Right kidney (tissue), 1 donor: ENCODE results near the gene C2CD4A.

Experiments used
- DNase-seq: peaks from one replicate; pipeline ENCODE4 v3.0.0-alpha.2; 2016

Gene C2CD4A

DNA sequence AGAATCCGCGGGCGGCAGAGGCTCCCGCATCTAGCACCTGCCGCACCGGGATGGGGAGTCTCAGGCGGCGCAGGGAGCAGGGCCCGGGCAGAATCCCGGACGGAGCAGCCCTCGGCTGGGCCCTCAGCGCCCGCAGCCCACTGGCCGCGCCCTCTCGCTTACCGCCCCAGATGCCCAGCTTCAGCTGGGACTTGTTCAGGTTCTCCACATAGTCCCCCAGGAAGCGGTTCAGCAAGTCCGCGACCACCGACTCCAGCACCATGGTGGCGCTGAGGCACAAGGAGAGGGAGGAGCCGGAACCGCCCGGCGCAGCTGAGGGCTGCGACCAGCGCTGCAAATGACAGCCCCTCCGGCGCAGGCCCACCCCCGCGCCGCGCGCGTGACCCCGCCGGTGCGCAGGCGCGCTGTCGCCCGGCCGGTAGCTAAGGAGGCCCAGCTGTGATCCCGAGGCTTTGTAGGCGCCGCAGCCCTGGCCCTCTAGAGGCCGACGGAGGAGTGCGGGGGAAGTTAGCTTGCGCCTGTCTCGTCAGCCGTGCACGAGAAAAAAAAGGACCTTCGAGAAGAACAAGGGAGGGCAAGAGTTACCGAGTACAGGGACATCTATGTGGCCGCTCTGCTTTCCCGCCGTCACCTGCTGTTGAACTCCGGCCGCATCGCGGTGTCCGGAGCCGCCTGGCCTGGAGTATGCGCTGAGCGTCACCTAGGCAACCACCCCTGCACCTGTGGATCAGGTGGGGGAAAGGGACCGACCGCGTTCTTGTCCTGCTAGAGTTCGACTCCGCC is 6.5 kb upstream of the C2CD4A start, which contains the start of gene VPS13C:
Gene VPS13C (minus strand): TSS at position 335 of the 783 bp plus-strand sequence. CDS start 73 bp downstream, at position 262.
- DNase-seq = peak; percentile 94

DNA sequence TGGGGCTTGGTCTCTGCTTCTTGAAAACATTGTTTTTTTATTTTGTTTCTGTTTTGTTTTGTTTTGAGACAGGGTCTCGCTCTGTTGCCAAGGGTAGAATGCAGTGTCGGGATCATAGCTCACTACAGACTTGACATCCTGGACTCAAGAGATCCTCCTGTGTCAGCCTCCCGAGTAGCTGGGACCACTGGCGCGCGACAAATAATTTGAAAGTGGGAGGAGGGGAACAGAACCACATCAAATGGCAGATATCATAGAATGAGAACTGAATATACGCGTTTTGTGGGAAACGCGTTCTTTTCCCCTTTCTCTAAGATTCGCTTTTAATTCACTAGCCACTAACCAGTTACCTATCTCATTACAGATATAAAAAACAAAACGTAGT is 5.9 kb upstream of the C2CD4A start:
- DNase-seq = peak; percentile 2

DNA sequence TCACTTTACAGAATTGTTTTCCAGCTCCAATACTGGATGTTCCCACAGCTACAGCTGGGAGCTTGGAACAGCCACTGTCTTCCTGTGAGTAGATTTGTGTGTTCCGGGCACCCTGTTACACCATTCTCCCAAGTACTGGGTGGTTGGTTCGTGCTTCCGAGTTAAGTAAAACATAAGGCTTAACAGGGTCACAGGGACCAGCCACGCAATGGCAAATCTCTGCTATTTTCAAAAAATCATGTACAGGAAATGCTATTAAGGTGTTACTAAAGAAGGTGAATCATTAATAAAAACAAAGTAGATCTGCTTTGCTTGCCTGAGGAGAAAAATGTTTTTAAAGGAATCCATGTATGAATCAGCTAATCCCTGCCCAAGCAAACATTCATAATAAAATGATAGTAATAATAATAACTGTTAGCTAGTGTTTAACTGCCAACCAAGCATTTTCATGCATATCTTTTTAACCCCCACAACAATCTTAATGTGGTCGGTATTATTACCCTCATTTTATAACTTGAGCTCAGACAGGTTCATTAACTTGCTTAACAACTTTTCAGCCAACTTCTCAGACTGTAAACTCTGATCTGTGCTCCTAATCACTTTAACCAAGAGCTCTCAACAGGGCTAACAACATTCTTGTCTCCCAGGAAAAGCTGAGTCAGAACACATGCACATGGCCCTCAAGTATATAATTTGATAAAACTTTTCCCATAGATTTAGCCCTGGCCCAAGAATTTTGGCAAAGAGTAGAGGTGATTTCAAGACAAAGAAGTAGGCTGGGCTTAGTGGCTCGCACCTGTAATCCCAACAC is 2.7 kb upstream of the C2CD4A start:
- DNase-seq = peak; percentile 6

DNA sequence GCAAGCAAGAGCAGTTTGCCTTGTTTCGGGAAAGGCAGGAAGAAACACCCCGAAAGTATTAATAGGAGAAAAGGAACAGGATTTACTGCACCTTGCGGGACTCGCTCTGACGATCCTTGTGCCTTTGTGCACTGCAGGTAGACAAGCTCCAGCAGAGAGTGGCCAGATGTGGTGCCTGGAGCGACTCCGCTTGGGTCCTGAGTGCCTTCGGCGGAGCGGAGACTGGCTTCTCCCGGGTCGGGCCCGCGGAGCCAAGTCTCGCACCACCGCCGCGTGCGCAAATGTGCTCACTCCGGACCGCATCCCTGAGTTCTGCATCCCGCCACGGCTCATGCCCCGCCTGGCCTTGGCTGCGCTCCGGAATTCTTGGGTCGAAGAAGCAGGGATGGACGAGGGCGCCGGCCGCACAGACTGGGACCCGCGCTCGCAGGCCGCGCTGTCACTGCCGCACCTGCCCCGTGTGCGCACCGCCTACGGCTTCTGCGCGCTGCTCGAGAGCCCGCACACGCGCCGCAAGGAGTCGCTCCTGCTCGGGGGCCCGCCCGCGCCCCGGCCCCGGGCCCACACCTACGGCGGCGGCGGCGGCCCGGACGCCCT is 769 bp downstream of the C2CD4A start:
- DNase-seq = peak; percentile 63

DNA sequence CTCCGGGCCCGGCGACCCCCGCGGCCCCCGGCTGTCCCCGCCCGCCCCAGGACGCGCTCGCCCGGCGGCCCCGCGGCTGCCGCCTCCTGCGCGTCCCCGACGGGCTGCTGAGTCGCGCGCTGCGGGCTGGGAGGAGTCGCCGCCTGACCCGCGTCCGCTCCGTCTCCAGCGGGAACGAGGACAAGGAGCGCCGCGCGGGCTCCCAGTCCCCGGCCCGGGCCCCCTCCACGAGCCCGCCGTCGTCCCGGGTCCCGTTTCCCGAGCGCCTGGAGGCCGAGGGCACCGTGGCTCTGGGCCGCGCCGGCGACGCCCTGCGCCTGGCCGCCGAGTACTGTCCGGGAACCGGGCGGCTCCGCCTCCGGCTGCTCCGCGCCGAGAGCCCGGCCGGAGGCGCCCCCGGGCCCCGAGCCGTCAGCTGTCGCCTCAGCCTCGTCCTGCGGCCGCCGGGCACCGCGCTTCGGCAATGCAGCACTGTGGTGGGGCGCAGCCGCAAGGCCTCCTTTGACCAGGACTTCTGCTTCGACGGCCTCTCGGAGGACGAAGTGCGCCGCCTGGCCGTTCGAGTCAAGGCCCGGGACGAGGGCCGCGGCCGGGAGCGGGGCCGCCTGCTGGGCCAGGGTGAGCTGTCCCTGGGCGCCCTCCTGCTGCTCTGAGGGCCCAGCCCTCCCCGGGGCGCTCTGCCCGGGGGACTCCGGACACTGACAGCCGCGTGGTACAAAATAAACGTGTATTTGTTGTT is 1.5 kb downstream of the C2CD4A start:
- peak; percentile 71 for DNase-seq

DNA sequence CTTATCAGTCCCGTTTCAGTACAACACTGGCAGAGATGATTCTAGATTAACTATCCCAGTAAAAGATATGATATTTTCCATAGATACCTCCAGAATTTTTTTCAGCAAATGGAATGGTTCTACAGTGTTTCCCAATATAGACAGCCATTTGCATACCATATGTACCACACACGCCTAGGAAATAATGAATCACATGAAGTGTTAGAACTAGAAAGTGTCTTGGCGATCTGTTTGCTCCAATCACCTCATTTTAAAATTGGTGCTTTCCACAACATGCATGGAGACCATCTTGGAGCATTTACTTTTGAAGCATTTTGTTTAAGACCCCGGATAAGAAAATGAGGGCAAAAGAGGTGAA is 2.0 kb downstream of the C2CD4A start:
- no peak for DNase-seq

DNA sequence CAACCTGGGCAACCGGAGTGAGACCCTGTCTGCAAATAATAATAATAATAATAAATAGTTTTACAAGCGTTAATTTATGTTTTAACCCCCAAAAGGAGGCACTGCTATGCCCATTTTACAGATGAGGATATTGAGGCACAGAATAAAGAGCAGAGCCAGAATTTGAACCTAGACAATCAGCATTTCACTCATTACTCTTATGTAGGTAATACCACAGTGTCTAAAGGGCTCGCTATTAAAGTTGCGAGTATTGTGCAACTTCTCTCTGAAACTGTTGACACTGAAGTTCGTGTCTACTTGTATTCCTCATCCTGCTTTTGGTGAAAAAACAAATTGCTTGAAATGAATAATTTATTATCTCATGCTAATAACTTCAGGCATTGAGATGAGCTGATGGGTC is 2.8 kb downstream of the C2CD4A start:
- no peak for DNase-seq

DNA sequence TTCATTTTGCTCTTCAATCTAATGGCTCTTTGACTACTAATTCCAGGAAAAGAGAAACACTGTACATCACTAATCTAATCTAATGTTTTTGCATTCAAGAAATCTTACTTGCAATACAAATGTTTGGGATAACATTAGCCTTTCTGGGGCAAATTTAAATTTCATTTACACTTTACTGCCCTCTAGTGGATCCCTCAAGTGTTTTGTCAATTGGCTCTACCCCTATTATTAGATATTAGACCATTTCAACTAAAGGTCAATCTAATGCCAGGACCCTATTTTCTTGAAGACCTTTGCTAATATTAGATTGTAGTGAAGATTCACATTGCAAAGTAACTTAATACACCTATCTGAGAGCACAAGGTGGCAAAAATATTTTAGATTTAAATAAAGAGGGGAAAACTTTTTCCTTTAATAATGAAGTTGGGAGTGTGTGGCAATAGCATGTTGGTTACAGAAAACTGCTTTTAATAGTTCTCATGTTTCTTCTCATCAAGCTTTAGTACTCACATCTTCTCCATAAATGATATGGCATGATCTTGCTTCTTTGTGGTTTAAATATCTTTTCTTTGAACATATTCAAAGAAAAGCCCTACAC is 5.0 kb downstream of the C2CD4A start:
- DNase-seq = no peak

DNA sequence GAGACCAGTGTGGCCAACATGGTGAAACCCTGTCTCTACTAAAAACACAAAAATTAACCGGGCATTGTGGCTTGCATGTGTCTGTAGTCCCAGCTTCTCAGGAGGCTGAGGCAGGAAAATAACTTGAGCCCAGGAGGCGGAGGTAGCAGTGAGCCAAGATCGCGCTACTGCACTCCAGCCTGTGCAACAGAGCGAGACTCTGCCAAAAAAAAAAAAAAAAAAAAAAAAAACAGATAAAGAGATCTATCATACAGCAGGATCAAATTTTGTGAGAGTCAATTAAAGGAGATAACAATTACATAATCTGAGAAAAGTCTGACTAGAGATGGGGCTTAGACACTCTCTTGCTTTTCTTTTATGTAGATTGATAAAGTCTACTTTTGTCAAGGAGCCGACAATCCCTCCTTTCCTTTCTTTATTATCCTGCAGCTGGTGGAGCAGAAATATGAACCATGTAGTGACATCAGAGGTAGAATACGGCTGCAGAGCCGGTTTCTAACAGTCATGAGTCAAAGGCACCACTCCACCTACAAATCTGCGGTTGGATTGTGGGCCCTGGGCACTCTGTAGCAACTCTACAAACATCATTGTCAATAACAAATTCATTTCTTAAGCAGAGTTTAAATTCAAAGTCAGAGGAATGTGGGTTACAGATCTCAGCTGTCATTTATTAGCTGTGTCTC is 9.0 kb downstream of the C2CD4A start:
- DNase-seq = peak; percentile 31

DNA sequence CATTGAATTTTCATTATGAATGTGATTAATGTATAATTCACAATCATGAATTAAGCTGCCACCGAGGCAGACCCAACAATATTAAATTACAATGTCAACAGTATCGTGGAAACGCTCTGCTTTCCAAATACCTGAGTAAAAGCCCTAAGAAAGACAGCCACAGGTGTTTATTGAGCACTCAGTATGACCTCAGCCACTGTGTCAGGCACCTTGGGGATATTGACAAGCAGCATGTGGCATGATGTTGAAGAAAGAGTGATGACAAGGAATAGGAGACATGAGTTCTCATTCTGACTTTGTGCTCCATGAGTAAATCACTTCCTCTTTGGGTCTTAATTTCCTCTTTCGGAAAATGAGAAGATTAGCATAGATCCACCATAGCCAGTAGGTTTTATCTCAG is 12.8 kb downstream of the C2CD4A start:
- no peak for DNase-seq

DNA sequence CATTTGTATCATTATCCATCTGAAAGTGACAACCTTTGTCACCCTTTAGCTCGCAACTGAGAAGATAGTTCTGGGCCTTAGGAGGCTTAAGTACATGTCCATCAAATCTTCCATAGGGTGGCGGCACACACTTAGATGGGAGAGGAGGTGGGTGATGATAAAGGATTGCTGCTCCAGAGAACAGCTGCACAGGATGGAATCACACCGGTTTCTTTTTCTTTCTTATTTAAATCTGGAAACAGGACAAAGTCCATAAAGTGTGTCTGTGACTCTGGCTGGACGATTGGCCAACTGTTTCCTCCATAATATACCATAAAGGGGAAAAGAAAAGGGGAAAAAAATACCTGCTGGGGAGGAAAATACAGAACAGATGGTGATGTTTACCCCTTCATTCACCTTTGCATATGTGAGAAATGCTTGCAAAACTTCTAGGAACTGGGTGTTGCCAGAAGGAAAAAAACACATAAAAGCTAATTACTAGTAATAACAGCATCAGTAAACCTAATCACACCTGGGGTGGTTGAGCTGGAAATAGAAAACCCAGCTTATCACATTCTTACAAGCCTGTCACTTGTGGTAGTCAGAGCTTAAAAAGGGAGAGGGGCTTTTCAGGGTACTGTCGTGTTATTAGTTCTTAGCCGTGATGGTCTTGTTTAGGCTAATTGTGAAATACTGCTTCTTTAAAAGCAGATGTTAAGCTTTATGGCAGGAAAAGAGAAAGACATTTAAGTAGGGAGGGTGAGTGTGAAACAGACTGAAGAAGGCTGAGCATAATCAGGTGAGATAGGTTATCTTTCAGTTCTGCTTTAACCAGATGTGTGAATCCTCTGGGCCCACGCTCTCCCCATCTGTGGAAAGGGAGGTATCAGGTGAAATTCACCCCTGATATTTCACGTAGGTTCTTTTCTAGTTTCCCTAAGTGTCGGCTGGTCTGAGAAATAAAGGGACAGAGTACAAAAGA is 16.7 kb downstream of the C2CD4A start:
- DNase-seq = no peak

DNA sequence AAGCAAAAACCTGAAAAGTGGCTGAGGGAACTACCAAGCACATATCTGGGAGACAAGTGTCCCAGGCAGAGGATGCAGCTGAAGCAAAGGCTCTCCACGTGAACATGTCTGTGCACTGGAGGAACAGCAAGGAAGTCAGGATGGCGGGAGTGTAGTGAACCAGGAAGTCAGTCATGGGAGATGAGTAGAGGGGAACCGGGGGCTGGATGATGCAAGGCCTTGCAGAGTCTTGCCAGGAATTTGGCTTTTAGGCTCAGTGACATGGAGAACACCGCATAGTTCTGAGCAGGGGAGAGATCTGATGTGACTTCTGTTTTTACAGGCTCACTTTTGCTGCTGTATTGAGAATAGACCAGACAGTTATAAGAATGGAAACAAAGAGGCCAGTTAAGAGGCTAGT is 19.0 kb downstream of the C2CD4A start:
- no peak for DNase-seq

DNA sequence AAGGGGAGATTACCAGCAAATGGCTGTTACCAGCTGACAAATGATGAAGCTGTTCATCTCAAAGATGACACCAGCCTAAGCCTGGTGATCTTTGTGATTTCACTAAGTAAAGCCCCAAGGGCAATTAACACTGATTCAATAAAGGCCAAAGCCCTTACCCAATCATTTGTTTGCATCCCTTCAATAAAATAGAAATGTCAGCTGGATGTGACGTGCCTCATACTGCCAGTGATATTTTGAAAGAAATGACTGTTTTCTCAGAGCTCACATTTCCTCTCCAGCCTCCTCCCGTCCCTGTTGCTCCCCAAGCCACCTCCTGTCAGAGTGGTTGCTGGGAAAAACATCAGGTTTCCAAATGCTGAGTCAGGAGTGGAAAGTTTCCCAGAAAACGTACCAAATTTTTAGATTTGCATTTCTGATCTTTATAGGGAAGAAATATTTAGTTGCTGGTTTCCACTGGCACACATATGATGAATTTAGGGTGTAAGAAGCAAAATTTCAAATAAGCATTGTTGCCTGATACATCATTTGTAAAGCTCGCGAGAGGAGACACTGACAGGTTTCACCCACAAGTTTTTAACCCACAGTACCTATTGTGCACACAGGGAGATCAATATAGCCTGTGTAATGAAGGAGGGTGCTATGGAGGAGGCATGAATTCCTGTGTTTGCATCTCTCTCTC is 21.0 kb downstream of the C2CD4A start:
- no peak for DNase-seq

DNA sequence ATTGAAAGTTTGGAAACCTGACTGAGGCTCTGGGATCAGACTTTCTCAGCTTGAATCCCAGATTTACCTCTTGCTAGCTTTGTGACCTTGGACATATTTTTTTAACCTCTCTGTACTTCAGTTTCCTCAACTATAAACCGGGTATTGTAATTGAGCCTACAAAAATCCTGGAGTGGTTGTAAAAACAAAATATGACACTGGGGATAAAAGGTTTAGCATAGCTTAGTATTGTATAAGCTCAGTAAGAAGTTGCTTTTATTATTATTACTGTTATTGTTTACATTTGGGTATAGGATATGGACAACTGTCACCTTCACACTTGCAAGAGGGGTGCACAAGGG is 21.5 kb downstream of the C2CD4A start:
- DNase-seq = no peak

DNA sequence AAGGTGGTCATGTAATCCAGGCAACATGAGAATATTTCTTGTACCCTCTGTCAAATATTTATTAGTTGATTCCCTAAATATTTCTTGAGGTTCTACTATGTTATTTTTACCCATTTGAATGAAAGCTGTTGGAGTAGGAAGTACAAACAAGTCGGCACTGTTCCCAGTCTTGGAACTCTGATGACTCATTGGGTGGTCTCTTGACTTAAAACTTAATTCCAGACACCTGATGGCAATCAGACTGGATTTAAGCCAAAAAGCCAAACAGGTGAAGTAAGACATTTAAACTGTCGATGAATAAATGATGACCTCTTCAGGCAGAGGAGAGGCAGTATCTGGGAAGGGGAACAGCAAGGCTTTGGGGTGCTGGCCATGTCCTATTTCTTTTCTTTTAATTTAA is 22.8 kb downstream of the C2CD4A start:
- no peak for DNase-seq

DNA sequence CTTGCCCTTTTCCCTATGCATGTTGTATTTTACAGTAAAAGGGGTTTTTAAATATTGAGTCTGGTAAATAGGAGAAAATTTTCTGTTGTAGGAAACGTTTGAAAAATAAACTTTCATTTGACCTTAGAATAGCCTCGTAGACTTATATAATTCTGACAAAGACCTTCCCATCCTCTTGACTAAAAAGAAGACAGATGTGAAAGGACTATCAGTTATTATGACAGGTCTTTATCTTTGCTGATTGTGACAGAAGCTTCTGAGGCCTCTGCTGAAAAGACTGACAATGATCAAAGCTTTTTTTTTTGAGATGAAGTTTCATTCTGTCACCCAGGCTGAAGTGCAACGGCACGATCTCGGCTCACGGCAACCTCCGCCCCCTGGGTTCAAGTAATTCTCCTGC is 24.2 kb downstream of the C2CD4A start:
- no peak for DNase-seq

DNA sequence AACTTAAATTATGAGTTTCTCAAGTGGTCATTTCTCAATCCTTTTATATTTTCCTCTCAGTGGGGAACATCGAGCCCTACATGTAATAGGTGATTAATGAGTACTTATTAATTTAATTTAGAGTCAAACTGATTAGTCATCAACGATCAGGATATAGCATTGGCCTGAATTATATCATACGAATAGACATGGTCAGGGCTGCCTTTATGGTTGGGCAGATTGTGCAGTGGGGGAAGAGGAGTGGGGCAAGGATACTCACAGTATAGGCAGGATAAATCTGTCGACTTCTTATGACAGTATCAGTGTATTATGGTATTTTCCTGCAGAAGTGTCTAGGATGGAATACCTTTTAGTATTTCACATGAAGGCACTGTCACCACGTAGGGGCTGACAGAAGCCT is 27.0 kb downstream of the C2CD4A start:
- no peak for DNase-seq

DNA sequence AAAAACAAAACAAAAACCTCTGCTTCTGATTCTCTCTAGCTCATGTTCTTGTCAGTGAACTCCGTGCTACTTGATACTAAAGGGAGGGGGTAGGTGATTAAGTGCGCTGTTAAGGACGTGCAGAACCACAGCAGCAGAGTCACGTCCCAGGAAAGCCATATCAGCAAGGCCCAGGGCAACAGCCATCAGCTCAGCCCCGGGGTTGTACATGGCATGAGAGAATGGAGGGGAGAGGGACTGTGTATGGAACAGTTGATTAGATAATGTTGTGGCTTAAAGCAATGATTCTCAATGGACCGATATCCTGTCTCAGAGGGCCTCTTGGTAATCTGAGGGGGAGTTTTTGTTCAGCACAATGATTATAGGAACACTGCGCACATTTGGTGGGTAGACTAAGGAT is 27.6 kb downstream of the C2CD4A start:
- no peak for DNase-seq

DNA sequence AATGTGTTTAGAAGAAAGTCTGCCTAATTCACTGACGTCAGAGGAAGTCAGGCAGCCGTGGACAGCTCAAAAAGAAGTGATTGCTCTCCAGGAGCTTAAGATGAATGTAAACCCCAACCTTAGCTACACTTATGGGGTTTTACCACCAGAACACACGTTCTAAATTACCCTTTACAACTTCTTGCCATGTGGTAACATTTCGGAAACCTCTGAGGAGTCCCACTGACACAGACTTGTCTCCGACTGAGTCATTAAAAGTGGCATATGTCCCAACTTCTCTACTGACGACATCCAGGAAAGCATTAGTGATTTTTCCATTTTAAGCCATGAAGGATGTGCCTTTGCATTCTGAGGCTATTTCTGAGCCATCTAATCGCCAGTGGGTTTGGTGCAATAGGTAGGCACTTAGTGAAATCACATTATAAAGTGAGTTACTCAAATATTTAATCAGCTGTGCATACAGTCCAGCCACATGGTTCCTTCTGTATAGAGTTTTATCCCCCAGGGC is 32.4 kb downstream of the C2CD4A start:
- no peak for DNase-seq

DNA sequence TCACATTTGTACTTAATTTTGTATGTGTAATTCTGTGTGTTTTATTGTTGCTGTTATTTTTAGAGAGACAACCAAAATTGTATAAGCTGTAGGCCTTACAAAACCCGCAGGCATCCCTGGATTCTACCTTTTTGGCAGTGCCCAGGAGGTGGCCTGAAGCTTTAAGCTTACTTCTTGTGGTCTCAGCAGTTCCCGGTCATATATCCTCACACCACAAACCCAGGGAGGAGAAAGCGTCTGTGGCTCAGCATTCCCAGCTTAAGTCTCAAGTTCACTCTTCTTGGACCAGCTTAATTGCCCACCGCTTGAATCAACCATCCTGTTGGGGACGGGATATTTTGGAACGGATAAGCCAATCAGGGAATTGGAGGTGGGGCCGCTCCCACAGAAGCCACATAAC is 36.7 kb downstream of the C2CD4A start:
- DNase-seq = no peak
